ENCODE results near the gene THBS3.

THBS3 gene

DNA sequence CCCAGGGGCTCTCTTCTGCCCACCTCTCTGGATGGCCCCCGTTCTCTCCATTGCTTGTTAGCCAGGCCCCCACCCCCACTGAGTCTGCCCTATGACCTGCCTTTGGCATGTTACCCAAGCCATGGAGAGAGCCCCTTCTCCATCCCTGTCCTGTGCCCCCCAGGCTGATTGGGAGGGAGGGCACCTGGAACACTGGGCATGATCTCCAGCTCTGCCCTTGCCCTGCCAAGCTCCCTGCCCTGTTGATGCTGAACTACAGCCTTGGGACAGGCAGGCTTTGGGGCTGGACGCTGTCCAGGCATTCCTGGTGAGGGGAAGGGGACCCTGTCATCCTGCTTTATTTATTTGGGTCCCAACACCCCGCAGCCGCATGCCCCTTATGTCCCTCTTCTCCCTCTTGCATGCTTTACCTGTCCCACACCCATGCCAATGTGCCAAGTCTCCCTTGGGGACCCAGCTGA, 23.3 kb downstream of the THBS3 start:
- no peaks in the 10 kb centered on the region for H3K27me3 ChIP-seq (ENCODE audit: control insufficient read depth in 5 of 5, insufficient read depth in 4 of 5, low read length in 5 of 5)
- H3K36me3 ChIP-seq (ENCODE audit: control insufficient read depth in 5 of 5, insufficient read depth in 5 of 5, low read length in 5 of 5) = no peaks in the 10 kb centered on the region
- no peak overlapping the region for H3K4me3 ChIP-seq (ENCODE audit: low read depth in 1 of 5, low read length in 5 of 5)
- no peaks in the 10 kb centered on the region for H3K9me3 ChIP-seq (ENCODE audit: control insufficient read depth in 5 of 5, low read length in 5 of 5)
- peaks cover 0 to 7% (median 0%) of the 10 kb centered on the region in 5 donors for H3K4me1 ChIP-seq (ENCODE audit: control insufficient read depth in 5 of 5, insufficient read depth in 5 of 5, low read length in 5 of 5)
- no peak overlapping the region for H3K27ac ChIP-seq (ENCODE audit: low read depth, low read length)
- no peak overlapping the region for H3K9ac ChIP-seq (ENCODE audit: low read length in 5 of 5)

DNA sequence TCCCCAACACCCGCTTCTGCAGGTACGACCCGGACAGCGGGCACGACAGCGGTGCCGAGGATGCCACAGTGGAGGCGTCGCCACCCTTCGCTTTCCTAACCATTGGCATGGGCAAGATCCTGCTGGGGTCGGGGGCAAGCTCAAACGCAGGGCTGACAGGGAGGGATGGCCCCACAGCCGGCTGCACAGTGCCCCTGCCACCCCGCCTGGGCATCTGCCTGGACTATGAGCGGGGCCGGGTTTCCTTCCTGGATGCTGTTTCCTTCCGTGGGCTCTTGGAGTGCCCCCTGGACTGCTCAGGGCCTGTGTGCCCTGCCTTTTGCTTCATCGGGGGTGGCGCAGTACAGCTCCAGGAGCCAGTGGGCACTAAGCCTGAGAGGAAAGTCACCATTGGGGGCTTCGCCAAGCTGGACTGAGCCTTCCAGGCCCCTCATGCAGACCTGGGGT, 23.9 kb downstream of the THBS3 start:
- Histone ChIP-seq H3K4me1 (ENCODE audit: control insufficient read depth in 5 of 5, insufficient read depth in 5 of 5, low read length in 5 of 5) (peaks cover 0 to 7% (median 0%) of the 10 kb centered on the region in 5 donors), H3K9me3 (ENCODE audit: control insufficient read depth in 5 of 5, low read length in 5 of 5) (no peaks in the 10 kb centered on the region), H3K27ac (ENCODE audit: low read depth, low read length) (no peak overlapping the region), H3K27me3 (ENCODE audit: control insufficient read depth in 5 of 5, insufficient read depth in 4 of 5, low read length in 5 of 5) (no peaks in the 10 kb centered on the region), H3K36me3 (ENCODE audit: control insufficient read depth in 5 of 5, insufficient read depth in 5 of 5, low read length in 5 of 5) (no peaks in the 10 kb centered on the region), H3K4me3 (ENCODE audit: low read depth in 1 of 5, low read length in 5 of 5) (no peak overlapping the region), H3K9ac (ENCODE audit: low read length in 5 of 5) (no peak overlapping the region)

DNA sequence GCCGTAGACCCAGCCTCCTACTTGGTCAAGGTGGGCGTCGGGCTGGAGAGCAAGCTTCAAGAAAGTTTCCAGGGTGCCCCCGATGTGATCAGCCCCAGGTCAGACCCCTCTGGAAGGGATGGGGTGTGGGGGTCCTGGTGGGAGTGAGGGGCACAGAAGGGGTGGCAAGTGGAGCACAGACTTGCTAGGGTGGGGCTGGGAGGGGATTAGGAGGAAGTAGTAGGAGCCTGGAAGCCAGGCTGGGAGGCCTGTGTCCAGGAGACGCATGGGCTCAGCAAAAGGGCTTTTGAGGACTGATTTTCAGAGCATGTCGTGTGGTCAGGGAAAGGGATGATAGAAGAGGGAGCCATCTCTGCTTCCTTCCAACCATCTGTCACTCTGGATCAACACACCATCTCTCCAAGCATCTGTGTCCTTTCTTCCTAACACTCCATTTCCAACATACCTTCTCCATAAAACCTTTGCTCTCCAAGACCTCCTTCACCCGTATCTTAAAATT, 25.6 kb downstream of the THBS3 start:
- Histone ChIP-seq H3K4me1 (ENCODE audit: control insufficient read depth in 5 of 5, insufficient read depth in 5 of 5, low read length in 5 of 5) (peaks cover 0 to 7% (median 1%) of the 10 kb centered on the region in 5 donors), H3K36me3 (ENCODE audit: control insufficient read depth in 5 of 5, insufficient read depth in 5 of 5, low read length in 5 of 5) (no peaks in the 10 kb centered on the region)

DNA sequence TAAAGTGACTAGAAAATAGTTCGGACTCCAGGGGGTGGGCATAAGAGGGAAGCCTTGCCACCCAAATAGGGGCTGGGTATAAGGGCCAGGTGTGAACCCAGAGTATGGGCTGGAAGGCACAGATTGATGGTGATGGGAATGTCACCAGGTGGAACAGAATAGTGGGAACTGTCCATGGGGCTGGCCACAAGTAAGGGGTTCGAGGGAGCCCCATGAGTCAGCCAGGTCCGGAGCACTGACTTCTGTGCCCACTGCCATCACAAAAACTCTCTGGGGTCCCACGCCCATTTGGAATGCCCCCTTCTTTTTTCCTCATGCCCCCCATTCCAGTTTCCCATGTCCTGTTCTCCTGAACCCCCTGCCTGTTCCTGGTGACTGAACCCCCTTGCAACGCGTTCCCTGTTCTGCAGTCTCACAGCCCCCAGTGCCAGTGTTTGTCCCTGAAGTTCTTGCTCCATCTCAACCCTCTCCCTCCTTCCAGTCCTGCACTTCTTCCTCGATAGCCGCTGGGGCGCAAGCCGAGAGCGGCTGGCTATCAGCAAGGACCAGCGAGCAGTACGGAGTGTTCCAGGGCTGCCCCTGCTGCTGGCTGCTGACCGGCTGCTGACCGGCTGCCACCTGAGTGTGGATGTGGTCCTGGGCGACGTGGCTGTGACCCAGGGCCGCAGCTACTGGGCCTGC, 26.2 kb downstream of the THBS3 start:
- no peaks in the 10 kb centered on the region for H3K27me3 ChIP-seq (ENCODE audit: control insufficient read depth in 5 of 5, insufficient read depth in 4 of 5, low read length in 5 of 5)
- no peak overlapping the region for H3K9ac ChIP-seq (ENCODE audit: low read length in 5 of 5)
- H3K4me3 ChIP-seq (ENCODE audit: low read depth in 1 of 5, low read length in 5 of 5) = no peak overlapping the region
- no peaks in the 10 kb centered on the region for H3K36me3 ChIP-seq (ENCODE audit: control insufficient read depth in 5 of 5, insufficient read depth in 5 of 5, low read length in 5 of 5)
- H3K27ac ChIP-seq (ENCODE audit: low read depth, low read length) = no peak overlapping the region
- H3K9me3 ChIP-seq (ENCODE audit: control insufficient read depth in 5 of 5, low read length in 5 of 5) = no peaks in the 10 kb centered on the region
- H3K4me1 ChIP-seq (ENCODE audit: control insufficient read depth in 5 of 5, insufficient read depth in 5 of 5, low read length in 5 of 5) = peaks cover 0 to 11% (median 6%) of the 10 kb centered on the region in 5 donors

More for the DNA sequence above, 25.6 kb downstream of the THBS3 start:
- Histone ChIP-seq H3K4me3 (ENCODE audit: low read depth in 1 of 5, low read length in 5 of 5) (no peak overlapping the region), H3K9me3 (ENCODE audit: control insufficient read depth in 5 of 5, low read length in 5 of 5) (no peaks in the 10 kb centered on the region), H3K27me3 (ENCODE audit: control insufficient read depth in 5 of 5, insufficient read depth in 4 of 5, low read length in 5 of 5) (no peaks in the 10 kb centered on the region), H3K9ac (ENCODE audit: low read length in 5 of 5) (no peak overlapping the region), H3K27ac (ENCODE audit: low read depth, low read length) (no peak overlapping the region)

DNA sequence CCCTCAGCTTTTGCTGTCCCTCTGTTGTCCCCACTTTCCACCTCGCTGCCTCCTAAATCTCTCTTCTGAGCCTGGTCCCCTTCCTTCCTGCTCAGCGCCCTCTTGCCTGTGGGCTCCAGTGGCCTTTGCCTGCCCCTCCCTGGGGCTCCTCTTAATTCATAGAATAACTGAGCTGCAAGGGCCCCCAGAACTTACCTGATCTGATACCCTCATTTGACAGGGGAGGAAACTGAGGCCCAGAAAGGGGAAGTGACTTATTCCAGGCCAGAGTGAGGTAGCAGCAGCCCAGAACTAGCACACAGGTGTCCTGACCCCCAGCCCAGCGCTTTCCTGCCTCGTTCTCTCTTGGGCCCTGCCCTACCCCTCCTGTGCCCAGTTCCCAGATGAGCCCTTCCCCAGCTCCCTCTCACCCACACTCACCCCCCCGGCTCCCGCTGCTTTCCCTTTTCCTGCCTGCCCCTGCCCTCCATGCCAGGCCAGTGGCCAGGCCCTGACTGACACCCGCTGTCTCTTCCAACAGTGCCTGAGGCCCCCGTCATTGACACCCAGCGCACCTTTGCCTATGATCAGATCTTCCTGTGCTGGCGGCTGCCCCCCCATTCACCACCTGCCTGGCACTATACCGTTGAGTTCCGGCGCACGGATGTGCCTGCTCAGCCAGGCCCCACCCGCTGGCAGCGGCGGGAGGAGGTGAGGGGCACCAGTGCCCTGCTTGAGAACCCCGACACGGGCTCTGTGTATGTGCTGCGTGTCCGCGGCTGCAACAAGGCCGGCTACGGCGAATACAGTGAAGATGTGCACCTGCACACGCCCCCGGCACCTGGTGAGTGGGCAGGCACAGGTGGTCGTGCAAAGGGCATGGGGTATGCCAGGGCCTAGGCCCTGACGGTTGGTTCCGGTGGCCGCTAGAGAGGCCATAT, 28.3 kb downstream of the THBS3 start:
- no peak overlapping the region for H3K9ac ChIP-seq (ENCODE audit: low read length in 5 of 5)
- H3K9me3 ChIP-seq (ENCODE audit: control insufficient read depth in 5 of 5, low read length in 5 of 5) = no peaks in the 10 kb centered on the region
- peaks cover 0 to 8% (median 0%) of the 10 kb centered on the region in 5 donors for H3K4me1 ChIP-seq (ENCODE audit: control insufficient read depth in 5 of 5, insufficient read depth in 5 of 5, low read length in 5 of 5)
- no peak overlapping the region for H3K4me3 ChIP-seq (ENCODE audit: low read depth in 1 of 5, low read length in 5 of 5)
- no peak overlapping the region for H3K27ac ChIP-seq (ENCODE audit: low read depth, low read length)
- peaks cover 7 to 10% (median 9%) of the 10 kb centered on the region in 5 donors for H3K27me3 ChIP-seq (ENCODE audit: control insufficient read depth in 5 of 5, insufficient read depth in 4 of 5, low read length in 5 of 5)
- no peaks in the 10 kb centered on the region for H3K36me3 ChIP-seq (ENCODE audit: control insufficient read depth in 5 of 5, insufficient read depth in 5 of 5, low read length in 5 of 5)

DNA sequence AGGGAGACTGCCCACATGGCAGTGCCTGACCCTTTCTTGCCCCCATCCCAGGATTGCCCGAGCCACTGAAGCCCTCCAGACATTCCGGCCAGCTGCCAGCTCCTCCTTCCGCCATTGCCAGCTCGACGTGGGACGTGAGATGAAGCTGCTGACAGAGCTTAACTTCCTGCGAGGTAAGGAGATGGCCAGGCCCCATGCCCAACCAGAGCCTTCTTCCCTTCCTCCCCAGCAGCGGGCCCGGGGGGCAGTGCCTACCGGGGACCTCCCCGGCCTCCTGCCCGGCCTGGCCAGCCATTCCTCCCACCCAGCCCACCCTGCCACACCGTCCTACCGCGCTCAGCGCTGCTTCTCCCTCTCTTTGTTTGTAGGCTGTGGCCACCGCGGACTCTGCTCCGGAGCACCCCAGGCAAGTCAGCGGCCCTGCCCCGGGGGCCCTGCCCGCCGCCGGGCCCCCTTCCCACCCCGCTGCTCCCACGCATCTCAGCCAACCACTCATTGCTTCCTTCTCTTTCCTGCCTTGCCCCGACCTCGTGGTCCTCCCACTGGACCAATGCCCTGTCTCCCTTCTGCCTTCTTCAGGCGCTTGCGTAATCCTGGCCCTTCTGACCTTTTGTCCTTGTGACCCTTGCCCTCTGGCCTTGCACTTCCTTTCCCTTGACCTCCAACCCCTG, 29.1 kb downstream of the THBS3 start:
- Histone ChIP-seq H3K4me3 (ENCODE audit: low read depth in 1 of 5, low read length in 5 of 5) (no peak overlapping the region), H3K9me3 (ENCODE audit: control insufficient read depth in 5 of 5, low read length in 5 of 5) (no peaks in the 10 kb centered on the region), H3K4me1 (ENCODE audit: control insufficient read depth in 5 of 5, insufficient read depth in 5 of 5, low read length in 5 of 5) (peaks cover 0 to 13% (median 3%) of the 10 kb centered on the region in 5 donors), H3K36me3 (ENCODE audit: control insufficient read depth in 5 of 5, insufficient read depth in 5 of 5, low read length in 5 of 5) (no peaks in the 10 kb centered on the region), H3K27me3 (ENCODE audit: control insufficient read depth in 5 of 5, insufficient read depth in 4 of 5, low read length in 5 of 5) (peaks cover 7 to 18% (median 15%) of the 10 kb centered on the region in 5 donors), H3K27ac (ENCODE audit: low read depth, low read length) (no peak overlapping the region), H3K9ac (ENCODE audit: low read length in 5 of 5) (peak overlapping the region in 1 of 5 donors; percentile 21)

DNA sequence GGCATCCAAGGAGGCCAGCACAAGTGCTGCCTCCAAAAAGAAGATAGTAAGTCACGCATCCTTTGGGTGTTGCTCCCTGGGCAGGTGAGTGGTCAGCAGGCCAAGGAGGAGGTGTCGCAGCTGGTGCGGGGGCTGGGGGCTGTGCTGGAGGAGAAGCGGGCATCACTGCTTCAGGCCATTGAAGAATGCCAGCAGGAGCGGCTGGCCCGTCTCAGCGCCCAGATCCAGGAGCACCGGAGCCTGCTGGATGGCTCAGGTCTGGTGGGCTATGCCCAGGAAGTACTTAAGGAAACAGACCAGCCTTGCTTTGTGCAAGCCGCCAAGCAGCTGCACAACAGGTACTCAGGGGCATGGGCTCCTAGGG, 29.8 kb downstream of the THBS3 start:
- H3K9ac ChIP-seq (ENCODE audit: low read length in 5 of 5) = no peak overlapping the region
- no peaks in the 10 kb centered on the region for H3K9me3 ChIP-seq (ENCODE audit: control insufficient read depth in 5 of 5, low read length in 5 of 5)
- H3K36me3 ChIP-seq (ENCODE audit: control insufficient read depth in 5 of 5, insufficient read depth in 5 of 5, low read length in 5 of 5) = no peaks in the 10 kb centered on the region
- peaks cover 0 to 17% (median 7%) of the 10 kb centered on the region in 5 donors for H3K4me1 ChIP-seq (ENCODE audit: control insufficient read depth in 5 of 5, insufficient read depth in 5 of 5, low read length in 5 of 5)
- H3K27me3 ChIP-seq (ENCODE audit: control insufficient read depth in 5 of 5, insufficient read depth in 4 of 5, low read length in 5 of 5) = peaks cover 7 to 18% (median 15%) of the 10 kb centered on the region in 5 donors
- no peak overlapping the region for H3K4me3 ChIP-seq (ENCODE audit: low read depth in 1 of 5, low read length in 5 of 5)
- no peak overlapping the region for H3K27ac ChIP-seq (ENCODE audit: low read depth, low read length)

DNA sequence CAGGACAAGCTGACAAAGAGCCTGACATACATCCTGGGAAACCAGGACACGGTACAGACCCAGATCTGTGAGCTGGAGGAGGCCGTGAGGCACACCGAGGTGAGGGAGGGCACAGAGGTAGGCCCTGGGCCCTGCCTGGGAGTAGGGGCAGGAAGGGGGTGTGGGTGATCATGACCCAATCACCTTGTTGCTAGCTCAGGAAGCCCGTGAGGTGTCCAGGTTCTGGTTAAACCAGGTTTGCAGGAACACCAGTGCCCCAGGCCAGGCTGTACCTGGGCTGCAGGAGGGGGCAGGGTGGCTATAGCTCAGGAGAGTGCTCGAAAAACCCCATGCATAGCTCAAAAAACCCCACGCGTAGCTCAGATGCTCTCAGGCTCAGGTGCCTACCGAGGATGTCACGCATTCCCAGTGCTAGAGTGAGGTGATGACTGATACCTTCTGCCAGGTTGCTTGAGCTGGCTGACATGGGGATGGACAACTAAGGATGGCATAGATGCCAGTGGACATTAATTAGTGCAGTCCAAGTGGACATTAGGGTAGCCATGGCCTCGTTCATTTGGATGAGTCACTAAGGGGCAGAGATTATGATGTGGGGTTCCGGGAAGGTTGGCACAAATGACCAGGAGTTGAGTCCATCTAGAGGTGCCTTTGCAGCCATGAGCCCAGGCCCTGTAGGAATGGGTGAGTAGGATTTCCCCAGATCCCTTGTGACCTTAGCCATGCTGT, 30.3 kb downstream of the THBS3 start:
- H3K4me1 ChIP-seq (ENCODE audit: control insufficient read depth in 5 of 5, insufficient read depth in 5 of 5, low read length in 5 of 5) = peaks cover 0 to 21% (median 12%) of the 10 kb centered on the region in 5 donors
- no peaks in the 10 kb centered on the region for H3K36me3 ChIP-seq (ENCODE audit: control insufficient read depth in 5 of 5, insufficient read depth in 5 of 5, low read length in 5 of 5)
- H3K9me3 ChIP-seq (ENCODE audit: control insufficient read depth in 5 of 5, low read length in 5 of 5) = no peaks in the 10 kb centered on the region
- H3K27ac ChIP-seq (ENCODE audit: low read depth, low read length) = no peak overlapping the region
- peaks cover 7 to 18% (median 15%) of the 10 kb centered on the region in 5 donors for H3K27me3 ChIP-seq (ENCODE audit: control insufficient read depth in 5 of 5, insufficient read depth in 4 of 5, low read length in 5 of 5)
- no peak overlapping the region for H3K9ac ChIP-seq (ENCODE audit: low read length in 5 of 5)
- H3K4me3 ChIP-seq (ENCODE audit: low read depth in 1 of 5, low read length in 5 of 5) = no peak overlapping the region

DNA sequence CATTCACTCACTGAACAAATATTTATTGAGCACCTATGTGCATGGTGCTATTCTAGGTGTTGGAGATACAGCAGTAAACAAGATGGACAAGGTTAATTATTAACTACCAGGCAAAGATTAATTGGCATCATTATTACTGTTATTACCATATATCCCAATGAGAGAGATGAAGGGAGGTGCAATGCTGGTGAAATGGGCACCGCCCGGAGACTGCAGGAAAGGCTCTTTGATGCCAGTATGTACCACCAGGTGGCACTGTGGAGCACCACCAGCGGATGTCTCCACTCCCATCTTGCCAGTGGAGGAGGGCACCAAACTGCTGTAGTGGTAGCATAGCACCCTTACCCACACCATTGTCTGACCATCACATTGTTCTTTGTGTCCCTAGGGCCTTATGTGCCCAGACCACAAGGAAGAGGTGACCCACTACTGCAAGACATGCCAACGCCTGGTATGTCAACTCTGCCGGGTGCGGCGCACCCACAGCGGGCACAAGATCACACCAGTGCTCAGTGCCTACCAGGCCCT, 31.1 kb downstream of the THBS3 start:
- H3K27me3 ChIP-seq (ENCODE audit: control insufficient read depth in 5 of 5, insufficient read depth in 4 of 5, low read length in 5 of 5) = peaks cover 7 to 18% (median 15%) of the 10 kb centered on the region in 5 donors
- peaks cover 0 to 28% (median 19%) of the 10 kb centered on the region in 5 donors for H3K4me1 ChIP-seq (ENCODE audit: control insufficient read depth in 5 of 5, insufficient read depth in 5 of 5, low read length in 5 of 5)
- H3K9me3 ChIP-seq (ENCODE audit: control insufficient read depth in 5 of 5, low read length in 5 of 5) = no peaks in the 10 kb centered on the region
- H3K9ac ChIP-seq (ENCODE audit: low read length in 5 of 5) = no peak overlapping the region
- no peak overlapping the region for H3K4me3 ChIP-seq (ENCODE audit: low read depth in 1 of 5, low read length in 5 of 5)
- H3K36me3 ChIP-seq (ENCODE audit: control insufficient read depth in 5 of 5, insufficient read depth in 5 of 5, low read length in 5 of 5) = no peaks in the 10 kb centered on the region
- no peak overlapping the region for H3K27ac ChIP-seq (ENCODE audit: low read depth, low read length)
